HCT116 (cell line): ENCODE data around the gene CDR2.

ENCODE experiments used
- CTCF ChIP-seq, 3 experiments: fragments of 200-600 bp in 1 of 3; sonication (generic) in 1 of 3; IDR thresholded peaks in 2 of 3; conservative IDR thresholded peaks in 1 of 3; 2 replicates each; pipeline ENCODE4 v1.5.1; 2012 to 2017; ENCODE audit warnings: low read depth in 2 of 3, low read length in 2 of 3, antibody characterized with exemption in 1 of 3, borderline replicate concordance in 1 of 3, control low read depth in 1 of 3, mild to moderate bottlenecking in 1 of 3, mixed read lengths in 1 of 3, mixed run types in 1 of 3, moderate library complexity in 1 of 3; ENCODE audit not compliant: insufficient read depth in 1 of 3
- TF ChIP-seq, protein P1 (sequence below): IDR thresholded peaks from 2 replicates; pipeline ENCODE4 v1.6.1; 2011; ENCODE audit warnings: mild to moderate bottlenecking, low read length, moderate library complexity; ENCODE audit not compliant: insufficient replicate concordance; ENCODE audit errors: extremely low read depth

- TF ChIP-seq CTCF (IDR thresholded peaks at IDR 0.05 in 2 of 3, conservative IDR thresholded peaks at IDR 0.05 in 1 of 3; ENCODE audit: borderline replicate concordance in 1 of 3, insufficient read depth in 1 of 3, low read depth in 2 of 3, low read length in 2 of 3): no peak
- TF ChIP-seq, protein P1, sequence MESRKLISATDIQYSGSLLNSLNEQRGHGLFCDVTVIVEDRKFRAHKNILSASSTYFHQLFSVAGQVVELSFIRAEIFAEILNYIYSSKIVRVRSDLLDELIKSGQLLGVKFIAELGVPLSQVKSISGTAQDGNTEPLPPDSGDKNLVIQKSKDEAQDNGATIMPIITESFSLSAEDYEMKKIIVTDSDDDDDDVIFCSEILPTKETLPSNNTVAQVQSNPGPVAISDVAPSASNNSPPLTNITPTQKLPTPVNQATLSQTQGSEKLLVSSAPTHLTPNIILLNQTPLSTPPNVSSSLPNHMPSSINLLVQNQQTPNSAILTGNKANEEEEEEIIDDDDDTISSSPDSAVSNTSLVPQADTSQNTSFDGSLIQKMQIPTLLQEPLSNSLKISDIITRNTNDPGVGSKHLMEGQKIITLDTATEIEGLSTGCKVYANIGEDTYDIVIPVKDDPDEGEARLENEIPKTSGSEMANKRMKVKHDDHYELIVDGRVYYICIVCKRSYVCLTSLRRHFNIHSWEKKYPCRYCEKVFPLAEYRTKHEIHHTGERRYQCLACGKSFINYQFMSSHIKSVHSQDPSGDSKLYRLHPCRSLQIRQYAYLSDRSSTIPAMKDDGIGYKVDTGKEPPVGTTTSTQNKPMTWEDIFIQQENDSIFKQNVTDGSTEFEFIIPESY: no peak
Observed at GRCh38 chr16:22400900-22401299, 26.5 kb upstream of the CDR2 start.
